Activated CD8-positive, alpha-beta T cell treated with anti-CD3 and anti-CD28 coated beads for 36 hours (primary cell): ENCODE measurements around the gene NHERF1. TPM values are rescaled to one million over a fixed set of nuclear protein-coding genes. Genes with fewer than 3 reads are reported as not detected.

Experiments
- ATAC-seq: fragments of 200-7000 bp; cut with Tn5 transposase; one replicate; pipeline ENCODE4 v1.10.0; 2021; ENCODE audit warnings: mild to moderate bottlenecking, moderate library complexity
- CTCF ChIA-PET: fragments of 350-600 bp; sonication (Branson Sonifier 250); formaldehyde crosslinking; loops from one replicate; lab custom pipeline; 2021; ENCODE audit warnings: antibody characterized with exemption; lab: Charles Lee
- POLR2A ChIA-PET: fragments of 350-600 bp; sonication (Branson Sonifier 250); formaldehyde crosslinking; loops from one replicate; lab custom pipeline; 2021; ENCODE audit warnings: antibody characterized with exemption; lab: Charles Lee
- DNase-seq: peaks from one replicate; pipeline ENCODE4 v3.0.0-alpha.2; 2020
- H3K27ac Mint-ChIP-seq: one replicate; pipeline ENCODE4 v1.8.0; 2021; ENCODE audit warnings: mild to moderate bottlenecking, mixed read lengths
- H3K27me3 Mint-ChIP-seq: one replicate; pipeline ENCODE4 v1.8.0; 2021; ENCODE audit warnings: mixed read lengths
- H3K36me3 Mint-ChIP-seq: one replicate; pipeline ENCODE4 v1.8.0; 2021; ENCODE audit warnings: low read depth, mixed read lengths
- H3K4me1 Mint-ChIP-seq: one replicate; pipeline ENCODE4 v1.8.0; 2021; ENCODE audit warnings: low read depth, mixed read lengths
- H3K4me3 Mint-ChIP-seq: one replicate; pipeline ENCODE4 v1.8.0; 2021; ENCODE audit warnings: mild to moderate bottlenecking, moderate library complexity, mixed read lengths
- H3K9me3 Mint-ChIP-seq: one replicate; pipeline ENCODE4 v1.8.0; 2021; ENCODE audit warnings: mixed read lengths
- CTCF ChIP-seq: fragments of 200-600 bp; IDR thresholded peaks from one replicate; pipeline ENCODE4 v1.8.0; 2022; ENCODE audit warnings: antibody characterized with exemption, mild to moderate bottlenecking
- intact Hi-C: fragments of 100-400 bp; cut with micrococcal nuclease; formaldehyde crosslinking; loops from one replicate; pipeline ENCODE4 v1.10.0; 2022
- total RNA-seq, 2 experiments: library from RNA; stranded (reverse); gene quantifications; one replicate each; pipeline ENCODE4 v1.2.3, GENCODE V29; 2021

NHERF1 gene
- total RNA-seq, 2 experiments from 2014 or later, result 143 to 150 TPM

- Mint-ChIP-seq H3K27ac (peak overlapping the region; percentile 65), H3K36me3 (peaks cover 48% of the 10 kb centered on the region), H3K9me3 (no peaks in the 10 kb centered on the region), H3K4me1 (peaks cover 75% of the 10 kb centered on the region), H3K4me3 (no peak overlapping the region), H3K27me3 (no peaks in the 10 kb centered on the region)
- TF ChIP-seq CTCF, result no peak
- DNase-seq, result peak; percentile 58
- POLR2A ChIA-PET, result interaction anchor here (0.9 to 1.2 kb wide), 2 partner anchors 17 to 21 kb away, joined by 3 to 4 read pairs; no protein-coding TSS in a partner anchor
- ATAC-seq, result peak; percentile 8
- intact Hi-C loops, result no loop called here
- CTCF ChIA-PET, result interaction anchor here (0.6 to 8.6 kb wide), 7 partner anchors 8 to 98 kb away, joined by 3 to 98 read pairs (median 13); partner anchors contain the start of genes NAT9, NHERF1 and RAB37
Observed at GRCh38 chr17:74754832-74755231, 6.4 kb downstream of the NHERF1 start.

GRCh38 chr17:74755533-74755932 is 7.1 kb downstream of the NHERF1 start:
- H3K27me3 Mint-ChIP-seq, result no peaks in the 10 kb centered on the region
- no peak for TF ChIP-seq CTCF
- CTCF ChIA-PET, result interaction anchor here (0.6 to 8.6 kb wide), 6 partner anchors 8 to 36 kb away, joined by 3 to 98 read pairs (median 12); partner anchors contain the start of genes NAT9, NHERF1 and RAB37

GRCh38 chr17:74756891-74757290 is 8.5 kb downstream of the NHERF1 start:
- ChIA-PET POLR2A (interaction anchor here (1.3 kb wide), 1 partner anchor 20 kb away, joined by 8 read pairs; the partner anchor contains the start of gene NAT9), CTCF (interaction anchor here (0.6 to 8.6 kb wide), 6 partner anchors 10 to 382 kb away, joined by 3 to 98 read pairs (median 42); partner anchors contain the start of genes NHERF1 and RAB37)
- H3K27me3 Mint-ChIP-seq, result no peaks in the 10 kb centered on the region
- ATAC-seq (no peak), DNase-seq (no peak)
- no peaks in the 10 kb centered on the region for H3K9me3 Mint-ChIP-seq
- peak overlapping the region; percentile 77 for H3K27ac Mint-ChIP-seq
- TF ChIP-seq CTCF, result no peak
- intact Hi-C loops, result no loop called here
- peaks cover 83% of the 10 kb centered on the region for H3K4me1 Mint-ChIP-seq
- peaks cover 29% of the 10 kb centered on the region for H3K36me3 Mint-ChIP-seq
- H3K4me3 Mint-ChIP-seq, result no peak overlapping the region

More at GRCh38 chr17:74755533-74755932, 7.1 kb downstream of the NHERF1 start:
- Mint-ChIP-seq H3K36me3 (peaks cover 42% of the 10 kb centered on the region), H3K4me1 (peaks cover 82% of the 10 kb centered on the region), H3K27ac (peak overlapping the region; percentile 65), H3K4me3 (no peak overlapping the region), H3K9me3 (no peaks in the 10 kb centered on the region)
- DNase-seq (no peak), ATAC-seq (no peak)
- POLR2A ChIA-PET, result no interaction called here
- intact Hi-C loops, result no loop called here

- Mint-ChIP-seq H3K4me1 (peaks cover 78% of the 10 kb centered on the region), H3K27me3 (no peaks in the 10 kb centered on the region), H3K36me3 (peaks cover 24% of the 10 kb centered on the region), H3K27ac (peak overlapping the region; percentile 81), H3K4me3 (no peak overlapping the region), H3K9me3 (no peaks in the 10 kb centered on the region)
- DNase-seq (no peak), ATAC-seq (no peak)
- intact Hi-C loops, result no loop called here
- no peak for TF ChIP-seq CTCF
- POLR2A ChIA-PET, result interaction anchor here (0.7 to 1.3 kb wide), 2 partner anchors 19 to 23 kb away, joined by 3 to 8 read pairs; partner anchors contain the start of gene NAT9
- CTCF ChIA-PET, result interaction anchor here (1.4 to 8.6 kb wide), 6 partner anchors 10 to 100 kb away, joined by 4 to 98 read pairs (median 26); partner anchors contain the start of genes NHERF1 and RAB37
Observed at GRCh38 chr17:74757502-74757901, 9.1 kb downstream of the NHERF1 start.
